Measurements from ENCODE around the gene MDFI.

Gene MDFI

GRCh38 chr6:41651246-41651961 lies 13.1 kb downstream of the MDFI start:
- H2AFZ ChIP-seq (ENCODE audit: low read depth, low read length), result no peak overlapping the region
- H3K27me3 ChIP-seq (ENCODE audit: insufficient read depth, low read length), result no peaks in the 10 kb centered on the region
- H3K9me3 ChIP-seq (ENCODE audit: low read length), result no peaks in the 10 kb centered on the region
- no peak overlapping the region for H3K4me3 ChIP-seq (ENCODE audit: low read length)
- no peaks in the 10 kb centered on the region for H3K4me1 ChIP-seq (ENCODE audit: insufficient read depth, low read length)
- H3K36me3 ChIP-seq (ENCODE audit: insufficient read depth, low read length), result peaks cover 55% of the 10 kb centered on the region

GRCh38 chr6:41651962-41652657 lies 13.8 kb downstream of the MDFI start:
- H3K27me3 ChIP-seq (ENCODE audit: insufficient read depth, low read length), result no peaks in the 10 kb centered on the region
- H3K4me1 ChIP-seq (ENCODE audit: insufficient read depth, low read length), result no peaks in the 10 kb centered on the region
- no peaks in the 10 kb centered on the region for H3K9me3 ChIP-seq (ENCODE audit: low read length)
- H3K4me3 ChIP-seq (ENCODE audit: low read length), result no peak overlapping the region
- H2AFZ ChIP-seq (ENCODE audit: low read depth, low read length), result no peak overlapping the region
- H3K36me3 ChIP-seq (ENCODE audit: insufficient read depth, low read length), result peaks cover 48% of the 10 kb centered on the region

GRCh38 chr6:41652866-41653652 lies 14.8 kb downstream of the MDFI start:
- H3K36me3 ChIP-seq (ENCODE audit: insufficient read depth, low read length), result peaks cover 43% of the 10 kb centered on the region
- no peaks in the 10 kb centered on the region for H3K9me3 ChIP-seq (ENCODE audit: low read length)
- no peak overlapping the region for H3K4me3 ChIP-seq (ENCODE audit: low read length)
- no peaks in the 10 kb centered on the region for H3K4me1 ChIP-seq (ENCODE audit: insufficient read depth, low read length)
- H2AFZ ChIP-seq (ENCODE audit: low read depth, low read length), result no peak overlapping the region
- H3K27me3 ChIP-seq (ENCODE audit: insufficient read depth, low read length), result no peaks in the 10 kb centered on the region

- Histone ChIP-seq H2AFZ (ENCODE audit: low read depth, low read length) (no peak overlapping the region), H3K36me3 (ENCODE audit: insufficient read depth, low read length) (peaks cover 37% of the 10 kb centered on the region), H3K4me3 (ENCODE audit: low read length) (no peak overlapping the region), H3K27me3 (ENCODE audit: insufficient read depth, low read length) (no peaks in the 10 kb centered on the region), H3K4me1 (ENCODE audit: insufficient read depth, low read length) (no peaks in the 10 kb centered on the region), H3K9me3 (ENCODE audit: low read length) (no peaks in the 10 kb centered on the region)
Measured at GRCh38 chr6:41653691-41654090, 15.4 kb downstream of the MDFI start.

- Histone ChIP-seq H2AFZ (ENCODE audit: low read depth, low read length) (no peak overlapping the region), H3K36me3 (ENCODE audit: insufficient read depth, low read length) (peaks cover 35% of the 10 kb centered on the region), H3K9me3 (ENCODE audit: low read length) (no peaks in the 10 kb centered on the region), H3K4me1 (ENCODE audit: insufficient read depth, low read length) (no peaks in the 10 kb centered on the region), H3K4me3 (ENCODE audit: low read length) (no peak overlapping the region), H3K27me3 (ENCODE audit: insufficient read depth, low read length) (no peaks in the 10 kb centered on the region)
Measured at GRCh38 chr6:41654151-41654697, 16.0 kb downstream of the MDFI start.

GRCh38 chr6:41654698-41655151 lies 16.5 kb downstream of the MDFI start:
- Histone ChIP-seq H3K4me3 (ENCODE audit: low read length) (no peak overlapping the region), H3K9me3 (ENCODE audit: low read length) (no peaks in the 10 kb centered on the region), H3K27me3 (ENCODE audit: insufficient read depth, low read length) (no peaks in the 10 kb centered on the region), H3K4me1 (ENCODE audit: insufficient read depth, low read length) (no peaks in the 10 kb centered on the region), H3K36me3 (ENCODE audit: insufficient read depth, low read length) (peaks cover 30% of the 10 kb centered on the region), H2AFZ (ENCODE audit: low read depth, low read length) (no peak overlapping the region)

- H3K27me3 ChIP-seq (ENCODE audit: insufficient read depth, low read length), result no peaks in the 10 kb centered on the region
- H3K4me3 ChIP-seq (ENCODE audit: low read length), result no peak overlapping the region
- H3K9me3 ChIP-seq (ENCODE audit: low read length), result no peaks in the 10 kb centered on the region
- no peak overlapping the region for H2AFZ ChIP-seq (ENCODE audit: low read depth, low read length)
- no peaks in the 10 kb centered on the region for H3K4me1 ChIP-seq (ENCODE audit: insufficient read depth, low read length)
- peaks cover 27% of the 10 kb centered on the region for H3K36me3 ChIP-seq (ENCODE audit: insufficient read depth, low read length)
Measured at GRCh38 chr6:41655176-41655575, 16.9 kb downstream of the MDFI start.

- Histone ChIP-seq H2AFZ (ENCODE audit: low read depth, low read length) (no peak overlapping the region), H3K27me3 (ENCODE audit: insufficient read depth, low read length) (no peaks in the 10 kb centered on the region), H3K4me3 (ENCODE audit: low read length) (no peak overlapping the region), H3K36me3 (ENCODE audit: insufficient read depth, low read length) (peaks cover 24% of the 10 kb centered on the region), H3K9me3 (ENCODE audit: low read length) (no peaks in the 10 kb centered on the region), H3K4me1 (ENCODE audit: insufficient read depth, low read length) (no peaks in the 10 kb centered on the region)
Measured at GRCh38 chr6:41655646-41656001, 17.4 kb downstream of the MDFI start.

- Histone ChIP-seq H2AFZ (ENCODE audit: low read depth, low read length) (no peak overlapping the region), H3K4me3 (ENCODE audit: low read length) (no peak overlapping the region), H3K36me3 (ENCODE audit: insufficient read depth, low read length) (peaks cover 19% of the 10 kb centered on the region), H3K9me3 (ENCODE audit: low read length) (no peaks in the 10 kb centered on the region), H3K27me3 (ENCODE audit: insufficient read depth, low read length) (no peaks in the 10 kb centered on the region), H3K4me1 (ENCODE audit: insufficient read depth, low read length) (no peaks in the 10 kb centered on the region)
Measured at GRCh38 chr6:41656002-41656691, 17.9 kb downstream of the MDFI start.

GRCh38 chr6:41657131-41658094 lies 19.1 kb downstream of the MDFI start:
- no peaks in the 10 kb centered on the region for H3K27me3 ChIP-seq (ENCODE audit: insufficient read depth, low read length)
- H3K4me1 ChIP-seq (ENCODE audit: insufficient read depth, low read length), result no peaks in the 10 kb centered on the region

GRCh38 chr6:41658636-41659035 lies 20.4 kb downstream of the MDFI start:
- Histone ChIP-seq H3K4me1 (ENCODE audit: insufficient read depth, low read length) (peaks cover 4% of the 10 kb centered on the region), H3K4me3 (ENCODE audit: low read length) (no peak overlapping the region), H3K9me3 (ENCODE audit: low read length) (no peaks in the 10 kb centered on the region), H3K27me3 (ENCODE audit: insufficient read depth, low read length) (no peaks in the 10 kb centered on the region), H3K36me3 (ENCODE audit: insufficient read depth, low read length) (peaks cover 4% of the 10 kb centered on the region), H2AFZ (ENCODE audit: low read depth, low read length) (no peak overlapping the region)

More at GRCh38 chr6:41657131-41658094, 19.1 kb downstream of the MDFI start:
- no peak overlapping the region for H3K4me3 ChIP-seq (ENCODE audit: low read length)
- peaks cover 7% of the 10 kb centered on the region for H3K36me3 ChIP-seq (ENCODE audit: insufficient read depth, low read length)
- no peak overlapping the region for H2AFZ ChIP-seq (ENCODE audit: low read depth, low read length)
- H3K9me3 ChIP-seq (ENCODE audit: low read length), result no peaks in the 10 kb centered on the region

GRCh38 chr6:41659935-41660334 lies 21.7 kb downstream of the MDFI start:
- Histone ChIP-seq H3K27me3 (ENCODE audit: insufficient read depth, low read length) (no peaks in the 10 kb centered on the region), H3K4me1 (ENCODE audit: insufficient read depth, low read length) (peaks cover 7% of the 10 kb centered on the region)

More at GRCh38 chr6:41659935-41660334, 21.7 kb downstream of the MDFI start:
- Histone ChIP-seq H3K9me3 (ENCODE audit: low read length) (no peaks in the 10 kb centered on the region), H3K36me3 (ENCODE audit: insufficient read depth, low read length) (no peaks in the 10 kb centered on the region), H3K4me3 (ENCODE audit: low read length) (no peak overlapping the region), H2AFZ (ENCODE audit: low read depth, low read length) (no peak overlapping the region)

Data from neuron (in vitro differentiated cells).